HG03066 (cell line): ENCODE results near the gene MAST4.

Source experiments
- ATAC-seq: cut with Tn5 transposase; IDR thresholded peaks from one replicate; pipeline ENCODE4 v1.9.1; 2021; ENCODE audit warnings: low read depth; ENCODE audit not compliant: unreplicated experiment

MAST4 gene

DNA sequence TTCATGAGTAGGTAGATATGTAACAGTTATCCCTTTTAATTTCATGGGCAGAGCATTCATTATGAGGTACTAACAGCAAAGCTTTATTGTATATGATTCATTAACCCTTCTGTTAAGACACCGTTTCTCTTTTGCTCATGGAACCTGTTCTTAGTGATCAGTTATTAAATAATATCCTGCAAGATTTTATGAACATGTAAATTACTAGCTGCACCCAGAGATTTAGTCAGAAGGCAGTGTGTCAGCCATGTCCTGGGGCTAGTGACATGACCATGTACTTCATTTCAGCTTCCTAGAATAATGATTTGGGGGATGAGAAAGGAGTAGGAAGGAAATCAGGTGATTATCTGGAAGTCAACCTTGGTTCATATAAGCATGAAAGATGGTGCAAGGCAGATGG is 7.0 kb downstream of the MAST4 start:
- ATAC-seq, result no peak

- no peak for ATAC-seq
Measured at GRCh38 chr5:66603881-66604280, 7.7 kb downstream of the MAST4 start.

DNA sequence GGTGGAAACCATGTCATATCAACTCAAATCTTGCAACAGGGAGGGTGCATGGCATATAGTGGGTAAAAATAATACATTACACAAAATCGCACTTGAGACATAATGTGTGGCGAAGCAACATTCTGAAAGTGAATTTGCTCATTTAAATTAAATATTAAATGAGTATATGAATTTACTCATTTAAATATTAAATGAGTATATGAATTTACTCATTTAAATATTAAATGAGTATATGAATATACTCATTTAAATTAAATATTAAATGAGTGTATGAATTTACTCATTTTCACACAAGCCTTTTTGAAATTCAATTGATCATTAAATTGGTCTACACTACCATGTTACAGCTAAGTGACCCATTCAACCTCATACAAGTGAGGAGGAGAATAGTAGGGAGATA is 10.5 kb downstream of the MAST4 start:
- ATAC-seq, result no peak

GRCh38 chr5:66608501-66608900 is 12.3 kb downstream of the MAST4 start:
- ATAC-seq, result no peak

- no peak for ATAC-seq
Measured at GRCh38 chr5:66609615-66610014, 13.4 kb downstream of the MAST4 start.

GRCh38 chr5:66612226-66612625 is 16.0 kb downstream of the MAST4 start:
- no peak for ATAC-seq

DNA sequence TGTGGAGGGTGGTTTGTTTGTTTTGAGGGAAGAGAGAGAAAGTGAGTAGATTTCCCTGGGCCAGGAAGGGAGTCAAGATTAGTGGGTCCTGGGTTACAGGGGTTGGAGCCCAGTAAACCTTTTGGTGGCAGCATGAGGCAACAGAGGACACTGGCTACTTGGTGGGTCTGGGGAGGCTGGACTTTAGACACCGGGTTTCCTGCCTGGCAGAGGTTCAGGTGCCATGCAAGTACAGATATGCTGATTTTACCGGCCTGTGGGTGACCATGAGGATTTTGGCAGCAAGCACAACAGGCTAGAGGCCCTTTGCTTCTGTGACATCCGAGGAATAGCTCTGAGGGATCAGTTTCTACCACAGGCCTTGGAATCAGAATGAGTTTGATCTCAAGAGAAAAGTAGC is 18.9 kb downstream of the MAST4 start:
- no peak for ATAC-seq

DNA sequence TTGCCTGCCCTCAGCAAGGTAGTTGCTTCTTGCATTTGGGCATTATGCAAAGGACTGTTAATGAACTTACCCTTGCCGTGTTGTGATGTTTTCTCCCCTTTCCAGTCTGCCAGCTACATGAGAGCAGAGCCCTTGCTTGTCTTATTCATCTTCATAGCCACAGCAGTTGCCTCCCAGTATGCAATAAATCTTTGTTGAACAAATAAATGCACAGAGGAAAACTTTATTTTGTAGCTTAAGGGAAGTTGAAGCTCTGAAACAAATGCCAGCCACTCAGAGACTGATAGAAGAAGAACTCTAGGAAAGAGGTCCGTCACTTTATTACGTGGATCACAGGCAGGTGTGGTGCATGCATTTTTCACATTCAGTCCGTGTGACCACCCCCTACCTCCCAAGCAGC is 19.7 kb downstream of the MAST4 start:
- no peak for ATAC-seq

- no peak for ATAC-seq
Measured at GRCh38 chr5:66616520-66617225, 20.5 kb downstream of the MAST4 start.

DNA sequence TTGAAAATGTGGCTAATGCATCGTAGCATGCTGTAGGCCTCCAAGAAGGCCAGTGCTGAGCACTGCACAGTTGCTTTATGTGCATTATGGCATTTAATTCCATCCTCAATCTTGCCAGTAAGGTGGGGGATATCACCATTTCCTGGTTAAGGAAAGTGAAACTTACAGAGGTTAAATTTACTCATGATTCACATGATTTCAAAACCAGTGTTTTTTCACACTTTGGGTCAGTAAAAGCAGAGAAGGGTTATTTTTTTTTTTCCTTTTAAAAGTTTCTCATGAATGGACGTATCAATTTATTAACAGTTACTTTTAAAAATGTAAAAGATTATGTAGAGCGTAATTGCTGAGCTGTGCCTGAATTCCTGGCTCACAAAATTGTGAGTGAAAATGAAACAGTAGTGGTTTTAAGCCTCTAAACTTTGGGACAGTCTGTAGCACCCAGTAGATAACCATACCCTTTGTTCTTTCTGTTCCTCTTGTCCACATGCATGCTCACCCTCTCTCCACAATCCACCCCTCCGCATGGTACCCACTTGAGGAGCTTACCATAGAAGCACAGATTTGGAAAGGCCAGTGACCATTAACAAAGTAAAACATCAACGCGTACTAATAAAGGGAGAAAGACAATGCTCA is 21.2 kb downstream of the MAST4 start:
- ATAC-seq, result peak; percentile 58

- no peak for ATAC-seq
Measured at GRCh38 chr5:66617991-66618768, 22.0 kb downstream of the MAST4 start.

DNA sequence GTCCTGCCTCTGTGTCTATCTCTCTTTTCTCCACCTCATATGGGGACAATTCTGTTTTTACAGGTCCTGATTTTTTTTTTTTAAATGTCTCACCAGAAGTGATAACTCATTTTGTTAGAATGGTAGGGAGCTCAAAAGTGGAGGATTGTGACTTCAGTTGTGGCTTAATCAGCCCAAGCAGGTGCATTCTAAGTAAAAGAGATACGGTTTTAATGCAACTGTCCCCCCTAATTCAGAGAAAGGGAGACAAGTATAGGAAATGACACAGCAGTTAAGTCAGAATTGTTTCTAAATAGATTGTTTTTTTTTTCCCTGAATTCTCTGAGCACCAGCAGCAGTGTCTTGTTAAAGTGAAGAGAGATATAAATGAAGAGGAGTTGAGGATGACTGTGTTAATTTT is 24.5 kb downstream of the MAST4 start:
- no peak for ATAC-seq

DNA sequence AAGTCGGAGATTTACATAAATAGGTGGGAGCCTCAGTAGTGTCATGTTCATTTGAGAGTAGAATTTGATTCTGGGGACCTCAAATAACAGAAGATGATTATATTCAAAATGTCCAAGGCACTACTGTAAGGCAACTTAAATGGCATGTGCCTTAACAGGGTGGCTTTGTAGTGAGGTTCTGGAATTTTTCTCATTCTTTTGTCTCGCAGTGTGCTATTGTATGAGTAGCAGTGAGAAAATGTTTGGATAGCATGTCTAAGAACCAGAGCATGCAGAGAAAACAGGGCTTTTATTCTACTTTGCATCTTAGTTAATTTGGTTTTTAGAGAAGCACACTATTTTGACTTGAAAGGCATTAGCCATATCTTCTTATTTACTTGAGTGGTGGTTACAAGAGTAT is 25.0 kb downstream of the MAST4 start:
- ATAC-seq, result no peak

GRCh38 chr5:66621736-66622135 is 25.5 kb downstream of the MAST4 start:
- no peak for ATAC-seq

DNA sequence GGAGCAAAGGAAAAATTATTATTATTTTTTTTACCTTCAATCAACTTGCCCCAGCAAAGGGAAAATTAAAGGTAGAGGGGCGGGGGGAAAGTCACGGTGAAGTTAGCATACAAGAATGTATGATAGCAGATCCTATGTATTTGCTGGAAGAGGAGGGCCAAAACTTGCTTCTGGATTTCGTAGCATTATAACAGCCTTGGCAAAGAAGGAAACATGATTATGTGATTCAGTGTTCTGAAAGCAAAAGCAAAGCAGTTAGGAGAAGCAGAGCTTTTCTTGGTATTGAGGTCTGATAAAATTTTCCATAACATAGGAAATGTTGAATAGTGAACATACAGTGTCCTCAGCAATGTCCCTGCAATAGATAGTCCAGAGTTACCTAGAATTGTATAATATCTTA is 32.4 kb downstream of the MAST4 start:
- no peak for ATAC-seq

GRCh38 chr5:66629446-66629845 is 33.3 kb downstream of the MAST4 start:
- no peak for ATAC-seq

GRCh38 chr5:66633754-66634153 is 37.6 kb downstream of the MAST4 start:
- no peak for ATAC-seq

GRCh38 chr5:66634601-66635000 is 38.4 kb downstream of the MAST4 start:
- ATAC-seq, result no peak

DNA sequence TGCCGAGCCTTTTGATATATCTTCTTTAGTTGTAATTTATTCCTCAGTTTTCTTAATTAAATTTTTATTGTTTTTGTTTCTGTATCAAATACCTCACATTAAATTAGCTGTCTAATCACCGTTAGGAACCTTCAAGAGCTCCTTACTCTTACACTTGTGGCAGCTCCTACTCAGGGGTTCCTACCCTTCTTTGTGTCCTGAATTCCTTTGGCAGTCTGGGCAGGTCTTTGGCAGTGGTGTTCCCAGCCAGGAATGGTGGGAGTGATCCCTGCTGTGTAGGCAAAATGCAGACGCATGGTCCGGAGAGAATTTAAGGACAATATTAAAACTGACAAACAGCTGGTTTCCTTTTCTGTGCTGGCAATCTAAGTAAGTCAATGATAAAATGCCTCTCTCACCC is 41.8 kb downstream of the MAST4 start:
- ATAC-seq, result no peak

DNA sequence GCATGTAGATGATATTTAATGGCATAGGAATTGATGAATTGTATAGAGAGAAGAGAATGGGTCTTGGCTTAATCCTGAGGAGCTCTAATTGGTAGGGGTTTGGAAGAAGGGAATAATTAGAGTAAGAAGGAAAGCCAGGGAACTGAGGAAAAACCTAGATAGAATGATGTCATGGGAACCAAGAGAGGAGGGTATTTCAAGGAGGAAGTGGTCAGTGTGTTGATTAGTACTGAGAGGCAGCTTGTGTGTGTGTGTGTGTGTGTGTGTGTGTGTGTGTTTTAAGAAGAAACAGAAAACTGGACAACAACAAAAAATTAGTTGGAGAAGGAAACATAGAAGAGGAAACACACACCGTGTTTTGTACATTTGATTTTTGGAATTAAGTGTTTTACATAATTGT is 42.8 kb downstream of the MAST4 start:
- no peak for ATAC-seq

DNA sequence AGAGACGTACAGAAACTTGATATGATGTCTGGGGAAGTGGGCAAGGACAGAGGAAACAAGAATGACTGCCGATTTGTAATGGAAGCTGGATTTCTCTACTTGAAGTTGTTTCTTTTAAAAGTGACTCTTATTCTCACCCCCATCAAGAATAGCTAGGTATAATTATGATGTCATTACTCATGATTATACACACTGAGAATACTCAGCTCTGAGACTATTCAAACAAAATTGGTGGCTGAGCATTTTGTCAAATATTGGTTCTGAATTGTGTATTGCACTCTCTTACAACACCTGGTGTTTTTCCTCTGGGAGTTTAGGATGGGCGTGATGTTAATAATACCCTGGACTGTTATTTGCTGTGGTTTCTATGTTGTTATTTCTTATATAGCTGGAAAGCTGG is 46.3 kb downstream of the MAST4 start:
- ATAC-seq, result no peak

DNA sequence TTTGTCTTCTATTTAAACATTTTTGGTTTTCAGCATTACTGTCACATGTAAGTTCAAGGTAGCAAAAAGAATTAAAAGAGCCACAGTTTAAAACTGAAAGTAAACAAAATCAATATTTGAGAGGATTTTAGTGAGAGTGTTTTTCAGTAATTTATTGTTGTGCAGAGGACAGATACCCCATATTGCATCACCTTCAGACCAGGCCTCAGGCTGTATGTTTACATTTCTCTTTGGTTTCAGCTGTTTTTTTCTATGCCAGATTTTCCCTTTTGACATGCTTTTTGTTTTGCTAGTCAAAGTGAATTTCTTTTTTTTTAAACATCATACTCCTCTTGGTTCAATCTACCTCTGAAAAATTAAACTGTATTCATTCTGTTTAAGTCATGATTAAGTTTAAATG is 47.2 kb downstream of the MAST4 start:
- ATAC-seq, result no peak
